Activated CD8-positive, alpha-beta memory T cell treated with anti-CD3 and anti-CD28 coated beads for 36 hours (primary cell): ENCODE data around the gene SETD5. TPM values are rescaled to one million over a fixed set of nuclear protein-coding genes. Genes with fewer than 3 reads are reported as not detected.

Experiments
- total RNA-seq, 2 experiments: library from RNA; stranded (reverse); gene quantifications; one replicate each; pipeline ENCODE4 v1.2.3, GENCODE V29; 2021

Gene SETD5
- total RNA-seq, 2 experiments from 2014 or later = 98.0 to 101 TPM

Other genes starting within 250 kb of the SETD5 start
- under 1 TPM; 0.11 to 0.99 TPM for gene SRGAP3, start 148.0 kb upstream of the SETD5 start, total RNA-seq
- gene THUMPD3, start 34.6 kb upstream of the SETD5 start, total RNA-seq = 10 to 100 TPM; 63.0 to 65.5 TPM
- gene LHFPL4, start 156.2 kb downstream of the SETD5 start, total RNA-seq = not detected